C4-2B (cell line): ENCODE measurements around the gene EBF3.

Source experiments
- ZFX ChIP-seq: fragments of 450-650 bp; IDR thresholded peaks from 2 replicates; pipeline ENCODE4 v1.6.1; 2017
- TF ChIP-seq, protein P1 (sequence below): fragments of 450-650 bp; conservative IDR thresholded peaks from 2 replicates; pipeline ENCODE4 v1.5.1; 2017; ENCODE audit warnings: mild to moderate bottlenecking

DNA sequence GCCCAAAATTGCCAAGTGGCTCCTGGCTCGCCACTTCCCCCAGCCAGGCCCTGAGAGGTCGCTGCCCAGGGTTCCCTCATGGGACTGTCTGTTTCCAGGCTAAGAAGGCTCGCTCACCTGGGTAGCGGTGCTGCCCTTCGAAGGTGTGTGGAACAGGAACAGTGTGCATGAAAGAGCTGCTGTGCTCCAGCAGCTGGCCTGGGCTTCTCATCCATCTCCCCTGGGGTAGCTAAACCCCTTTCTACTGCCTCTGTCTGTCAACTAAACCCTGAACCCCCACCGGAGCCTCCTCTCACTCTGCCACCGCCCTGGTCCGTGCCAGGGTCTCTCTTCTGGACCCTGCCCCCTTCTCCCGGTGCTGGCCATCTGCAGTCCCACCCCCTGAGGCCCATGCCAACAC is 152.9 kb downstream of the EBF3 start:
- TF ChIP-seq, protein P1, sequence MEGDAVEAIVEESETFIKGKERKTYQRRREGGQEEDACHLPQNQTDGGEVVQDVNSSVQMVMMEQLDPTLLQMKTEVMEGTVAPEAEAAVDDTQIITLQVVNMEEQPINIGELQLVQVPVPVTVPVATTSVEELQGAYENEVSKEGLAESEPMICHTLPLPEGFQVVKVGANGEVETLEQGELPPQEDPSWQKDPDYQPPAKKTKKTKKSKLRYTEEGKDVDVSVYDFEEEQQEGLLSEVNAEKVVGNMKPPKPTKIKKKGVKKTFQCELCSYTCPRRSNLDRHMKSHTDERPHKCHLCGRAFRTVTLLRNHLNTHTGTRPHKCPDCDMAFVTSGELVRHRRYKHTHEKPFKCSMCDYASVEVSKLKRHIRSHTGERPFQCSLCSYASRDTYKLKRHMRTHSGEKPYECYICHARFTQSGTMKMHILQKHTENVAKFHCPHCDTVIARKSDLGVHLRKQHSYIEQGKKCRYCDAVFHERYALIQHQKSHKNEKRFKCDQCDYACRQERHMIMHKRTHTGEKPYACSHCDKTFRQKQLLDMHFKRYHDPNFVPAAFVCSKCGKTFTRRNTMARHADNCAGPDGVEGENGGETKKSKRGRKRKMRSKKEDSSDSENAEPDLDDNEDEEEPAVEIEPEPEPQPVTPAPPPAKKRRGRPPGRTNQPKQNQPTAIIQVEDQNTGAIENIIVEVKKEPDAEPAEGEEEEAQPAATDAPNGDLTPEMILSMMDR = no peak
- TF ChIP-seq ZFX = no peak
